Psoas muscle (tissue), 8 donors: ENCODE measurements around the gene BCAS3. TPM values are rescaled to one million over a fixed set of nuclear protein-coding genes. Genes with fewer than 3 reads are reported as not detected.

Source experiments
- ATAC-seq, 4 donors: fragments of 200-7000 bp; cut with Tn5 transposase; one replicate each; pipeline ENCODE4 v1.9.1; 2020; ENCODE audit warnings: moderate library complexity in 3 of 4, mild to moderate bottlenecking in 2 of 4
- DNase-seq, 2 donors: peaks; one replicate each; pipeline ENCODE4 v3.0.0-alpha.2; 2020
- H3K27ac ChIP-seq: fragments of 200-600 bp; one replicate; pipeline ENCODE4 v1.8.0; 2022
- H3K27me3 ChIP-seq, 3 donors: fragments of 200-600 bp in 1 of 3; one replicate each; pipeline versions ENCODE4 v1.6.1 to v1.8.0; 2013 to 2022; ENCODE audit warnings: low read length in 2 of 3, mild to moderate bottlenecking in 2 of 3, moderate library complexity in 1 of 3; ENCODE audit not compliant: insufficient read depth in 3 of 3
- H3K36me3 ChIP-seq, 2 donors: fragments of 200-600 bp in 1 of 2; one replicate each; pipeline versions ENCODE4 v1.6.1 to v1.8.0; 2013 to 2022; ENCODE audit warnings: low read depth in 1 of 2, mild to moderate bottlenecking in 1 of 2, moderate library complexity in 1 of 2; ENCODE audit not compliant: insufficient read depth in 1 of 2
- H3K4me1 ChIP-seq: fragments of 200-600 bp; one replicate; pipeline ENCODE4 v1.8.0; 2022
- H3K4me3 ChIP-seq: fragments of 200-600 bp; one replicate; pipeline ENCODE4 v1.8.0; 2022; ENCODE audit warnings: mild to moderate bottlenecking
- H3K9me3 ChIP-seq: fragments of 200-600 bp; one replicate; pipeline ENCODE4 v1.8.0; 2022
- WGBS, 3 donors: extraction: QIAGEN DNeasy Blood & Tissue Kit; methylation state at CpG; one replicate each; pipeline versions ENCODE4 v1.1.6 to v1.1.7; 2013; 5-methylcytosine and 5-hydroxymethylcytosine counted together
- intact Hi-C, 2 donors: fragments of 100-400 bp; cut with DNase I; formaldehyde crosslinking; loops; one replicate each; pipeline versions ENCODE4 v1.11.0 to v1.14.2; 2022
- polyA plus RNA-seq, 3 donors: library from polyadenylated mRNA; stranded (reverse); fragments of 200-250 nt; gene quantifications; one replicate each; pipeline ENCODE4 v1.2.3, GENCODE V29; 2013
- total RNA-seq, 4 donors: library from RNA; stranded (reverse); fragmentation: NEBNext Ultra II Directional in 2 of 4; extraction: Animal tissue kit (Norgen Biotek cat#: 25700) in 2 of 4; gene quantifications; one replicate each; pipeline versions ENCODE4 v1.2.1 to v1.2.4, GENCODE V29; 2021 to 2023
- TF ChIP-seq, protein P1 (sequence below): fragments of 200-600 bp; IDR thresholded peaks from one replicate; pipeline ENCODE4 v1.8.0; 2022; ENCODE audit warnings: antibody characterized with exemption
- donor health status: healthy with polysubstance abuse.
- donor health status: DM: no; HTN: no; CAD: no; lungs with moderate emphysema.
- donor health status: Bipolar disorder and iron deficiency.
- donor health status: healthy.
- donor health status: DM: yes; HTN: yes; CAD: no.
- donor health status: DM: no; HTN: no; CAD: no.
- donor health status: DM: no; HTN: no; CAD: no.
- donor health status: DM: yes; HTN: yes; CAD: no.

The BCAS3 gene
- total and polyA plus RNA-seq, 7 donors, result 2.4 to 28.8 (median 15.0) TPM

DNA sequence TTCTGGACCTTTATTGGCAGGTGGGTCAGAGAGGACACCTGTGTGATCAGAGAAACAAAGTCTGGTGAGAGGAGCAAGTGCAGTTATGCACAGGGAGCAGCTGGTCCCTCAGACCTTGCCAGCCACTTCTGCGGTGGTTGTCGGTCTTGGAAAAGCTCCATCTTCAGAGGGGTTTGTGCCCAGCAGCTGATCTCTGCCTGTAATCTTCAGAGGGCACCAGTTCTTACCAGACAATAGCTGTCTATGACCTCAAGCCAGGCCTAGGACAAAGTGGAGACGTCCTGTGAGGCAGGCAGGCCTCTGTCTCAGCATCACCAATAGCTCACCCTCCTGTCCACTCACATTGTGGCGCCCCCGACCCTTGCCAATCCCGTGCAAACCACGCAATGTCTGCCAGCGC, 655.5 kb downstream of the BCAS3 start:
- TF ChIP-seq, protein P1, sequence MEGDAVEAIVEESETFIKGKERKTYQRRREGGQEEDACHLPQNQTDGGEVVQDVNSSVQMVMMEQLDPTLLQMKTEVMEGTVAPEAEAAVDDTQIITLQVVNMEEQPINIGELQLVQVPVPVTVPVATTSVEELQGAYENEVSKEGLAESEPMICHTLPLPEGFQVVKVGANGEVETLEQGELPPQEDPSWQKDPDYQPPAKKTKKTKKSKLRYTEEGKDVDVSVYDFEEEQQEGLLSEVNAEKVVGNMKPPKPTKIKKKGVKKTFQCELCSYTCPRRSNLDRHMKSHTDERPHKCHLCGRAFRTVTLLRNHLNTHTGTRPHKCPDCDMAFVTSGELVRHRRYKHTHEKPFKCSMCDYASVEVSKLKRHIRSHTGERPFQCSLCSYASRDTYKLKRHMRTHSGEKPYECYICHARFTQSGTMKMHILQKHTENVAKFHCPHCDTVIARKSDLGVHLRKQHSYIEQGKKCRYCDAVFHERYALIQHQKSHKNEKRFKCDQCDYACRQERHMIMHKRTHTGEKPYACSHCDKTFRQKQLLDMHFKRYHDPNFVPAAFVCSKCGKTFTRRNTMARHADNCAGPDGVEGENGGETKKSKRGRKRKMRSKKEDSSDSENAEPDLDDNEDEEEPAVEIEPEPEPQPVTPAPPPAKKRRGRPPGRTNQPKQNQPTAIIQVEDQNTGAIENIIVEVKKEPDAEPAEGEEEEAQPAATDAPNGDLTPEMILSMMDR, result no peak
- intact Hi-C loops, result loop anchor here in 1 of 2 donors (10.0 kb wide), 1 partner anchor 762 kb away; no protein-coding TSS in a partner anchor
- Histone ChIP-seq H3K4me1 (no peaks in the 10 kb centered on the region), H3K9me3 (no peaks in the 10 kb centered on the region), H3K36me3 (no peaks in the 10 kb centered on the region), H3K27me3 (no peaks in the 10 kb centered on the region), H3K4me3 (no peak overlapping the region), H3K27ac (no peak overlapping the region)
- ATAC-seq (peak in 1 of 4 donors; percentile 32), DNase-seq (no peak)
- WGBS, 3 donors, result 54 to 69% (median 58%) methylated on average over 8 of the region's 8 CpGs

DNA sequence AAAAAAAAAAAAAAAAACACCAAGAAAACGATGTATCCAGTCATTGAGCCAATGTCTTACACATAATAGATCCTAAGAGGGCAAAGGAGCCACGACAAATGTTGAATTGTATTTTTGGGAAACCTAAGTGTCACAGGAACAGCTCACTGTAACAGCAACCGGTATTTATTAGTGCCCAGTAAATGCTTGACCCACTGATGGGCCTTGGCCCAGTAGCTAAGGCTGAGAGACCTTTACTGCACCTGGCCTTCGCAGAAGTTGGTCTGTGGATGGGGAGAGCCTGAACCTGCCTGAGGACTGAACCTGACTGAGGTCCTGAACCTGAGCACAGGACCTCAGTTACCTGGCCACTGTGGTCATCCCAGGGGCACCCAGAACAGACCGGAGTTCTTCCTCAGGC, 657.0 kb downstream of the BCAS3 start:
- ATAC-seq, result no peak
- Histone ChIP-seq H3K9me3 (no peaks in the 10 kb centered on the region), H3K27me3 (no peaks in the 10 kb centered on the region), H3K4me3 (no peak overlapping the region), H3K36me3 (no peaks in the 10 kb centered on the region), H3K4me1 (no peaks in the 10 kb centered on the region), H3K27ac (no peak overlapping the region)
- TF ChIP-seq, protein P1, result no peak
- intact Hi-C loops, result loop anchor here in 1 of 2 donors (10.0 kb wide), 1 partner anchor 760 kb away; no protein-coding TSS in a partner anchor
- WGBS, 3 donors, result 95 to 98% (median 97%) methylated on average over 5 of the region's 5 CpGs
- no peak for DNase-seq

DNA sequence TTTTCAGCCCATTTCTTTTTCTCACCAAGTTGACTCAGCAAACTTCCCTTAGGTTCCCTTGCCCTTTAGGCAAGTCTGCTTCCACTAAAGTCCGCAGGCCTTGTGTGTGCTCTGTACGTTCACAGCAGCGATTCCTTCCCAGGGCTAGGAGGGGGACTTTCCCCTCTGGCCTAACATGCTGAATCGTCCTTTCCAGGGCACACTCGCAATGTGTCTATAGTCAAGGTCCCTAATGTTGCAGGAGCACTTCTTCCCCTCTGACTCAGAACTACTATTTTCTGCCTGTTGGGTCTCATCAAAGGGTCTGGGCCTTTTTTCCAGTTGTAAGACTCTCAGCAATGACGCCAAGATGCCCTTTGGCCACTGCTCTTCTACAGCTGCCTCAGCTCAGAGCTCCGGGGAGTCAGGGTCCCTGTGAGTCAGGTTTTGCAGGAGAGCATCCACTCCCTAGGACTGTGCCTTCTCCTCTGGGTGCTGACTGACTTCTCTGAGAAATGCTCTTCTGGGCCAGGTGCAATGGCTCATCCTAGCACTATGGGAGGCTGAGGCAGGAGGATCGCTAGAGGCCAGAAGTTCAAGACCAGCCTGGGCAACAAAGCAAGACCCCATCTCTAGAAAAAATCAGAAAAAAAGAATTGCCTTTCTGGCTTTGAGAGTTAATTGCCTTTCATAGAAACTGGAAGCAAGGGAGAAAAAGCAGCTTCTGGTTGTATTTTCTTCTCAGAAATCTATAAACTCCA, 657.6 kb downstream of the BCAS3 start:
- Histone ChIP-seq H3K4me3 (no peak overlapping the region), H3K9me3 (no peaks in the 10 kb centered on the region), H3K36me3 (no peaks in the 10 kb centered on the region), H3K27me3 (no peaks in the 10 kb centered on the region), H3K27ac (no peak overlapping the region), H3K4me1 (no peaks in the 10 kb centered on the region)
- 88 to 89% (median 88%) methylated on average over 8 of the region's 8 CpGs for WGBS, 3 donors
- intact Hi-C loops, result loop anchor here in 1 of 2 donors (10.0 kb wide), 1 partner anchor 760 kb away; no protein-coding TSS in a partner anchor
- TF ChIP-seq, protein P1, result no peak
- ATAC-seq (no peak), DNase-seq (no peak)

DNA sequence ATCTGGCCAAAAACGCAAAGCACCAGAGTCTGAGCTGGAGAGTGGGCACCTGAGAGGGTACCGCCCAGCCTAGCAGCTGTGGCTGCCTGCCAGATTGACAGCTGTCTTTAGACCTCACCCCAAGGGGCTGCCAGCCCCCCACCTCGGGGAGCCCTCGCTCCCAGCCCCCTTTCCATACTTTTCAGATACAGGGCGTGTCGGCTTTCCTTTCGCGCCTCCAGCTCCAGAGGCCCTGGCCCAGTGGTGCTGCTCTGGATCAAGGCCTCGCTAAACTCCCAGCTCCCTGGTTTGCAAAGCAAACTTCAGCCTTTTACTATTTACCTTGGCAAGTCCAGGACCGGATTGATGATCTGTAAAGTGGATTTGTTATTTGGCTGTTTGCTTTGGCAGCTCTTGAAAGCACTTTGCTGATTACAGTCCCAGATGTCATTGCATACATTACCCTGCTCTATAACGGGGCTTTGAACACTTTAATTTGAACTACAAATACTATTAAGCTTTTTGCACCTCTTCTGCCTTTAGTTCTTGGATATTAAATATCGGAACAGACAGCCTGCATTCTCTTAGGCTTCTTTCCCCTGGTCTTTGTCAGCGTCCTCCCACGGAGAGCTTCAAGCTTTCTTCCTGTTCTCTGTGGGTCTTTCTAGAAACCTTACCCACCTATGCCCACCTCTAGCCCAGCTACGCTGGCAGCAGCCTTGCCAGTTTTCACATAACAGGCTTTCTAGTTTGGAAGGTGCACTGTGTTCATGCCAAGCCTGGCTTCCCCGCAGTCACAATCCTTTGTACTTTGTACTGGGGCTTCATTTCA, 658.4 kb downstream of the BCAS3 start:
- Histone ChIP-seq H3K36me3 (no peaks in the 10 kb centered on the region), H3K4me3 (no peak overlapping the region), H3K27me3 (no peaks in the 10 kb centered on the region), H3K9me3 (no peaks in the 10 kb centered on the region), H3K27ac (no peak overlapping the region), H3K4me1 (no peaks in the 10 kb centered on the region)
- TF ChIP-seq, protein P1, result no peak
- DNase-seq, result no peak
- intact Hi-C loops, result loop anchor here in 1 of 2 donors (10.0 kb wide), 1 partner anchor 759 kb away; no protein-coding TSS in a partner anchor
- ATAC-seq, result no peak
- 68 to 79% (median 77%) methylated on average over 16 of the region's 16 CpGs for WGBS, 3 donors
